GM18499 (cell line): ENCODE data around the gene WWC2.

Experiments used
- ATAC-seq: cut with Tn5 transposase; IDR thresholded peaks from one replicate; pipeline ENCODE4 v1.9.1; 2021; ENCODE audit warnings: moderate number of reproducible peaks; ENCODE audit not compliant: insufficient read depth, unreplicated experiment

Gene WWC2

GRCh38 chr4:183344523-183345255, 245.6 kb downstream of the WWC2 start:
- no peak for ATAC-seq

DNA sequence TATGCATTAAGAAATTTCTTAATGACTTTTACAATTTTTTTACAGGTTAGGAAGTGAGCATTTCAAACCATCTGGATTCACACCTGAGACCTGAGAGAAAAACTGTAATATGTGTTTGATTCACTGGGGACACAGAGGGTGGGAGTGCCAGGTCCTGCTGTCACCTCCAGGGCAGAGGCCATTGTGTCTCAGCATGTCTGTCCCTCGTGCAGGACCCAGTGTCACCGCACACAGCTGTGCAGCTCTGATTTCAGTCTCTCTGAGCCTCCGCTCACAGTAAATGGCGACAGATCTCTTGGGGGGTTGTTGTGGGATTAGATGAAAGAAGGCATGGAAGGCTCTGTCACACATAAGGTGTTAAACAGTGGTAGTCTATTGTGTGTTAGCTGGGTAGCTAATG, 246.2 kb downstream of the WWC2 start:
- no peak for ATAC-seq

DNA sequence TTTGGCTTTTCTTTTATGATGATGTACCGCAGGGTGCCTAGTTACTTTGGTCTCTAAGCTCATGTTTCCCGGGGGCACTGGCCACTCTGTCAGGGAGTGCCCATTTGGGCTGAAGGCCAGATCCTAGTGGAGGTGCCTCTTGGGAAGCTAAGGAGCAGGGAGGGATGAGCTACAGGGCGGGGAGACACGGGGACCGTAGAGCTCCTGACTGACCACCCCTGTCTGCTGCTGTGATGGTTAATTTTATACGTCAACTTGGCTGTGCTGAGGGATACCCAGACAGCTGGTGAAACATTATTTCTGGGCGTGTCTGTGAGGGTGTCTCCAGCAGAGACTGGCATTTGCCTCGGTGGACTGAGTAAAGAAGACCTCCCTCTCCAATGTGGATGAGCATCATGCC, 248.1 kb downstream of the WWC2 start:
- no peak for ATAC-seq

GRCh38 chr4:183347566-183347965, 248.5 kb downstream of the WWC2 start:
- no peak for ATAC-seq

DNA sequence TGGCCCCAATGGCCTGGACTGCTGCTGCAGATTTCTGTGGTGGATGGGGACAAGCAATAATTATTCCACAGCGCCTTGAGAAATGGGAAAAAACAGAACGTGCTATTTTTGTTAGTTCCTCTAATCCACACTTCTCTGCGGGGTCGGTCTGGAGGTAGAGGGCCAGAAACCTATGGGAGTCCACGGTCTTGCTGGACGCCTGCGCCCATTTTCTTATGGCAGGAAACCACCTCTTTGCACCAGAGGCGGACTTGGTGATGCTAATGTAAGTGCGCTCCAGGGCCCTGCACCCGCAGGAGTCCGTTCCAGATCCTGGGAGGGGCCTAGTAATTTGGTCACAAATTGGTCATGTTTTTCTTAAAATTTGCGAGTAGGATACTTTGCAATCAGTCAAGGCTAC, 249.1 kb downstream of the WWC2 start:
- ATAC-seq: no peak

DNA sequence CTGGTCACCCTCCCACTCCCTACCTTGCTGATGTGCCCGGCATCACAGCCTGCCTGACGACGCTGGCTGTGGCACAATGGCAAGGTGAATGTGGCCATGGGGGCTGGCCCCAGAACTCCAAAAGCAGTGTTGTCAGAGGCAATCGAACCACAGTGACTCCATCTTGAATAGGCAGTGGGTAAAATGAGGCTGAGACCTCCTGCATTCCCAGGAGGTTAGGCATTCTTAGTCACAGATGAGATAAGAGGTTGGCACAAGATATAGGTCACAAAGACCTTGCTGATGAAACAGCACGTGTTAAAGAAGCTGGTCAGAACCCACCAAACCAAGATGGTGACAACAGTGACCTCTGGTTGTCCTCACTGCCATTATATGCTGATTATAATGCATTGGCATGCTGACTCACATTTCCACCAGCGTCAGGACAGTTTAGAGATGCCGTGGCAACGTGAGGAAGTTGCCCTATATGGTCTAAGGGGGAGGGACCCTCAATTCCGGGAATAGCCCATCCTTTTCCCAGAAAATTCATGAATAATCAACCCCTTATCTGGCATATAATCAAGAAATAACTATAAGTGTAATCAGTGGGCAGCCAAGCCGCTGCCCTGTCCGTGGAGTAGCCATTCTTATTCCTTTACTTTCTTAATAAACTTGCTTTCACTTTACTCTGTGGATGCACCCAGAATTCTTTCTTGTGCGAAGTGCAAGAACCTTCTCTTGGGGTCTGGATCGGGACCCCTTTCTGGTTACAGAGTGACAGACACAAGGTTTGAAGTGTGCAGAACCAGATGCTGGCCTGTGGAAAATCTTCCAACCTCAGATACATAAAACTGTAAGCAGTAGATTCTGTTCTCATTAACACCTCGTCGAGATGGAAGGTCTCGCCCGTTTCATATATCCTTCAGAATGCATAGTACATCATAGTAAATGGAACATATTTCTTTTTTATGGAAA, 249.9 kb downstream of the WWC2 start:
- no peak for ATAC-seq

- ATAC-seq: no peak
These were observed 250.6 kb downstream of the WWC2 start for GRCh38 chr4:183349673-183350072.

DNA sequence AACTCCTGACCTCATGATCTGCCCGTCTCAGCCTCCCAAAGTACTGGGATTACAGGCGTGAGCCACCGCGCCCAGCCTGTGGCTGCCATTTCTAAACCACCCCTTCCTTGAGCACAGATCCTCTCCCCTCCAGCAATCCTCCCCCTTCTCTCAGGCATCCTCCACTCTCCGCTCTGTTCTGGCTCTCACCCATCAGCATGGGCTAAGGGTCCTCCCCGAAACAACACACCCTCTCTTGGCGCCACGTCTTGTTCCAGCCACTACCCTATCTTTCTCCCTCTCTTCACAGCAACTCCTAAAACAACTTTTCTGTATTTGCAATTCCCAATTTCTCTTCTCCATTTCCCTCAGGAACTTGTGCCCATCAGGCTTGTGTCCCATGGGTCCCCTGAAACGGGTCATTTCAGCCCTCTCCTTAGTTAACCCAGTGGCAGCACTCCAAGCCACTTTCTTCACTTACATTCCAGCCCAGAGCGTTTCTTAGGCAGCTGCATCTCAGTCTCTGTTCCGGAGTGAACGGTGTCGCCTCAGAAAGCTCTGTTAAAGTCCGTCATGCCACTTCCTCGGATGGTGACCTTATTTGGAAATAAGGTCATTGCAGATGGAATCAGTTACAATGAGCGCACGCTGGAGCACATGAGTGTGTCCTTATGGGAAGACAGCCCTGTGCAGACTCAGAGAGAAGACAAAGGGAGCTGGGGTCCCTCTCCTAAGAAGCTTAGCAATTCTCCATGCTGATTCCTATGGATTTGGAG, 251.4 kb downstream of the WWC2 start:
- ATAC-seq: no peak

- ATAC-seq: no peak
These were observed 253.5 kb downstream of the WWC2 start for GRCh38 chr4:183352546-183352945.

DNA sequence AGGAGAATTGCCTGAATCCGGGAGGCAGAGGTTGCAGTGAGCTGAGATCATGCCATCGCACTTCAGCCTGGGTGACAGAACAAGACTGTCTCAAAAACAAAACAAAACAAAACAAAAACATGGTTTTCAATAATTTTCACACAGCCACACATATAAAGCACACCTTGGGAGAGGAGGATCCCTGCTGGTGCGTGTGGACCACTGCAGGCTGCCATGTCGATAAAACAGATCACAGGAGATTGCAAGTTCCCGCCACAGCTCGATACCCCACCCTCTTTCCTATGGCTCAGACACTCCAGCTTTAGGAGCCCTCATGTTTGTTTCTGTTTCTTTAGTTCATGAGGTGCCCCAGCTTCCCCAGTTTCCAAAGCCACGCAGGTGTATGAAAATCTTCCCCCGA, 254.5 kb downstream of the WWC2 start:
- no peak for ATAC-seq

DNA sequence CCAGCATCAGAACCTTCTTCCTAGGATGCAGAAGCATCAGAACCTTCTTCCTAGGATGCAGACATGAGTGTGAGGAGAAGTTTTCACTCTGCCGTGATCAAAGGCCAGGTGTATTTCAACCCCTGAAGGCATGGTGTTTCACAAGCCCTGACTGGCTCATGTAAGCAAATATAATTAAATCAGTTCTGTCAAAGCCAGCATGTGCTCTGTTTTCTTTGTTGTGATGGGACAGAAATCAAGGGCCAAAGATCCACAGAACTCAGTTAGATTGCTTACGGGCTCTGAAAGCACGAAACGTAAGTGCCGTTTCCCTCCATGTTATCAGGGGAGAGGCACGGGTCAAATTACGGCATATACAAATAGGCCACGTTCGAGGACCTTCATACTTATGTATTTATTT, 255.2 kb downstream of the WWC2 start:
- ATAC-seq: no peak

- no peak for ATAC-seq
These were observed 256.3 kb downstream of the WWC2 start for GRCh38 chr4:183355405-183355804.

- ATAC-seq: no peak
These were observed 257.2 kb downstream of the WWC2 start for GRCh38 chr4:183356173-183356830.

GRCh38 chr4:183356931-183357675, 258.0 kb downstream of the WWC2 start:
- no peak for ATAC-seq

GRCh38 chr4:183358215-183358755, 259.2 kb downstream of the WWC2 start:
- ATAC-seq: no peak

DNA sequence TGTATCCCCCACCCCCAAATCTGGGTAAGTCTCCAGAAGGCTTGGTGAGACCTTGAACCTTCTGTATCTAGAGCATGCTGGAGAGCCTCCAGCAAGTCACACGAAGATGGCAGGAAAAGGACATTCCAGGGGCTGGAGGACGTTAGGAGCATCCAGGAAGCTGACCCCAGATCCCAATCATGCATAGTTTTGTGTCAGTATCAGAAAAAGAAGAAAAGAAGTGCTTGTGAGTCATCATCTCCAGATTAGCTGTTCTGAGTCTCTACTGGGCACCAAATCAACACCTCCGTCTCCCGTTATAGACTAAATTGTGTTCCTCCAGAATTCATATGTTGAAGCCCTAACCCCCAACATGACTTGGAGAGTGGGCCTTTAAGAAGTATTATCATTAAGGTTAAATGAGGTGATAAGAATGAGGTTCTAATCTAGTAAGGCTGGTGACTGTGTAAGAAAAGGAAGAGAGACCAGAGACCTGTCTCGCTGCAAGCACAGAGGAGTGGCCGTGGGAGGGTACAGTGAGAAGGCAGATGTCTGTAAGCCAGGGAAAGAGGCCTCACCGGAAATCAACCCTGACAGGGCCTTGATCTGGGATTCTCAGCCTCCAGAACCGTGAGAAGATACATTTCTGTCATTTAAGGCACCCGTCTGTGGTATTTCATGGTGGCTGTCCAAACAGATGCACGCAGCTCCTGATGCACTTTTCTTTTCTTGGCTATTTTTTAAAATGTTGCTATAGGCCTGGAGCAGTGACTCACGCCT, 261.3 kb downstream of the WWC2 start:
- no peak for ATAC-seq

- no peak for ATAC-seq
These were observed 263.0 kb downstream of the WWC2 start for GRCh38 chr4:183362036-183362435.

GRCh38 chr4:183362916-183363542, 264.0 kb downstream of the WWC2 start:
- ATAC-seq: no peak
